Right renal cortex interstitium (tissue), 3 donors: ENCODE measurements around the gene ODC1. TPM values are rescaled to one million over a fixed set of nuclear protein-coding genes. Genes with fewer than 3 reads are reported as not detected.

Experiments used
- DNase-seq, 3 donors: peaks; one replicate each; pipeline ENCODE4 v3.0.0-alpha.2; 2013; ENCODE audit warnings: low read depth in 3 of 3, low spot score in 2 of 3
- polyA plus RNA-seq, 3 donors: library from polyadenylated mRNA; unstranded; fragments of 120-200 nt; gene quantifications; one replicate each; pipeline ENCODE4 v1.2.1, GENCODE V29; 2013; ENCODE audit not compliant: insufficient read length in 3 of 3

ODC1 gene
- polyA plus RNA-seq, 3 donors, result 398 to 438 (median 426) TPM

- no peak for DNase-seq
Measured at GRCh38 chr2:10402653-10403215, 45.4 kb downstream of the ODC1 start.

GRCh38 chr2:10402062-10402585 is 46.0 kb downstream of the ODC1 start:
- no peak for DNase-seq

- DNase-seq, result no peak
Measured at GRCh38 chr2:10400978-10401951, 46.9 kb downstream of the ODC1 start.

GRCh38 chr2:10400568-10400977 is 47.6 kb downstream of the ODC1 start:
- DNase-seq, result no peak

- no peak for DNase-seq
Measured at GRCh38 chr2:10400002-10400401, 48.1 kb downstream of the ODC1 start.

- no peak for DNase-seq
Measured at GRCh38 chr2:10399358-10399757, 48.8 kb downstream of the ODC1 start.

- no peak for DNase-seq
Measured at GRCh38 chr2:10398496-10398895, 49.6 kb downstream of the ODC1 start.

GRCh38 chr2:10397878-10398277 is 50.2 kb downstream of the ODC1 start:
- DNase-seq, result no peak

GRCh38 chr2:10397297-10397875 is 50.7 kb downstream of the ODC1 start:
- DNase-seq, result no peak

GRCh38 chr2:10396464-10396863 is 51.7 kb downstream of the ODC1 start:
- no peak for DNase-seq

GRCh38 chr2:10395893-10396292 is 52.2 kb downstream of the ODC1 start:
- no peak for DNase-seq

- no peak for DNase-seq
Measured at GRCh38 chr2:10393640-10393982, 54.5 kb downstream of the ODC1 start.

GRCh38 chr2:10392951-10393639 is 55.0 kb downstream of the ODC1 start:
- DNase-seq, result no peak

GRCh38 chr2:10392548-10392947 is 55.6 kb downstream of the ODC1 start:
- DNase-seq, result no peak

- no peak for DNase-seq
Measured at GRCh38 chr2:10392100-10392499, 56.0 kb downstream of the ODC1 start.

- no peak for DNase-seq
Measured at GRCh38 chr2:10390369-10390801, 57.7 kb downstream of the ODC1 start.

Other genes with a start within 250 kb of the ODC1 start
- 10 to 100 TPM; 21.5 to 29.6 (median 22.8) TPM for gene HPCAL1, start 145.4 kb downstream of the ODC1 start, polyA plus RNA-seq
- 10 to 100 TPM; 29.9 to 32.3 (median 30.2) TPM for gene NOL10, start 241.6 kb upstream of the ODC1 start, polyA plus RNA-seq